Measurements from ENCODE around the gene LRRC8D.
"Not testable (repeated sequence)": the region's sequence is repeated elsewhere in the genome, so short reads cannot be mapped to it uniquely, and the experiment has no call there.

Gene LRRC8D

GRCh38 chr1:89971600-89971999 is 150.8 kb downstream of the LRRC8D start:
- DNase-seq: no peak

- DNase-seq: no peak
These were observed 151.2 kb downstream of the LRRC8D start for GRCh38 chr1:89972024-89972423.

DNA sequence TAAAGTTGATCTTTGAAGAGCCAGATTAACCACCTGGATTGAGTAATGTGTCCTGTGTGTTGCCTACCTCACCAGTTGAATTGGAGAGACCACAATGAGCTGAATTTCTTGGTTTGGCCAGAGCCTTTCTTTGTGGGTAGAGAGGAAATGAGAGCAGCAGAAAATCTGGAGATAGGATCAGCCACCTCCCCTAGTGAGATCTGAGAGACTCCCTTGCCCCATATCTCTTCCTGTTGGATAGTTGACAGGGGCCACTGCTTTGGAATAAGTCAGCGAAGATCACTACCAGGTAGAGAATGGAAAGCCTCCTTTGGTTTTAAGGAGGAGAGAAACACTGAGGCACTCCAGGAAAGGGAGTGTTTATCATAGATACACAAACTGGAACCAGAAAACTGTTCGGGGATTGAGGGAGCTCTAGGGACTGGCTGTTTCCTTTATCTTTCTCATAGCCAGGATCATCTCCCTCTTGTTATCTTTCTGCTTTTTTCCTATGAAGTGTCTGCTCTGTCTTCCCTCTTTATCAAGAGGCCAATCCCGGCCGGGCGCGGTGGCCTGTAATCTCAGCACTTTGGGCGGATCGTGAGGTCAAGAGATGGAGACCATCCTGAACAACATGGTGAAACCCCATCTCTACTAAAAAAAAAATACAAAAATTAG is 152.8 kb downstream of the LRRC8D start:
- DNase-seq: no peak

DNA sequence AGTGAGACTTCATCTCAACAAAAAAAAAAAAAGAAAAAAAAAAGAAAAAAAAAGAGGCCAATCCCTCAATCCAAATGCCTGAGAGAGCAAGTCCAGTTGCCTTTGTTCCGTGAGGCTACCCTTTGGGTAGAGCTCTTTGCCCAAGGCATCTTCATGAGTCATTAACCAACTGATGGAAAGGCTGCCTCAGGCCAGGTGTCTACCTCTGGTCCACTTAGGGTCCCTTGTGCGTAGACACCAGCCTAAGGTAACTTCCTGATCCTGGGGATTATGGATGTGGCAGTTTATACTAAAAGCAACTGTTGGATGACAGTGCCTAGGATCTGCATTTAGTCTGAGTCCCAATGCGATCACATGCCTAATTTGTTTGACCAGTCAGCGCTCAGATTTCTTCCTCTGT is 153.4 kb downstream of the LRRC8D start:
- no peak for DNase-seq

GRCh38 chr1:89974696-89975470 is 154.1 kb downstream of the LRRC8D start:
- no peak for DNase-seq

DNA sequence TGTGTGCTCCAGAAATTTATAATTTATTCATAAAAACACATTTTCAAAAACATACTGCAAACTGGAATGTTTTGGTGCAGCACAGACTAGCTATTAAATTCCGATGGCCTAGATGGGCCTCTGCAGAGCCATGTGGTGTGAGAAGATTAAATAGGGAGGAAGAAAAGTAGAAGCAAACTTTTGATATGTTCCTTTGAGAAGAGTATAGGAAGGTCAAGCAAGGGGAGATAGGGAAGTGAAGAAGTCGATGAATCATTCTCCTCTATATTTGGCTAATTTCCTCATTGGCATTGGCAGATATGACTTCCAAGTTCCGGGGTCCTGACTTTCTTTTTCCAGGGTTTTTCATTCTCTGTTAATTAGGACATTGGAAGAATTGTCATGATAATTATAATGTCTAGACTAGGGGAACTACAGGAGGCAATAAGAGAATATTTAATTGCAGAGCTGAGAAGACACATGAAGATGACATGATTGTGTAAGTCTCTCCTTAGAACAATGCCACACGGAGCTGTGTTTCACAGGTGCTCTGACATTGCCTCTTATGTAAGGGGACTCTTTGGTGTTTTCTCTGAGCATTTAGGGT is 154.8 kb downstream of the LRRC8D start:
- no peak for DNase-seq

DNA sequence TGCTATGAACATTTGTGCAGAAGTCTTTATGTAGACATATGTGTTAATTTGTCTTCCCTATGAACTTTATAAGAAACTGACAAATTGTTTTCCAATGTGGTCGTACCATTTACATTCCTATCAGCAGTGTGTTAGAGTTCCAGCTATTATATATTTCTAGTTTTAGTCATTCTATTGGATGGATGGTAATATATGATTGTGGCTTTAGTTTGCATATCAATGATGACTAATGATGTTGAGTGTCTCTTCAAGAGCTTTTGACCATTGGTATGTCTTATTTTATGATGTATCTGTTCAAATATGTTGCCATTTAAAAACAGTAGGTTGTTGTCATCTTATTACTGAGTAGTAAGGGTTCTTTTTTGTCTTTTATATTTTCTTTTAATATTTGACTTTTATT is 157.9 kb downstream of the LRRC8D start:
- no peak for DNase-seq

DNA sequence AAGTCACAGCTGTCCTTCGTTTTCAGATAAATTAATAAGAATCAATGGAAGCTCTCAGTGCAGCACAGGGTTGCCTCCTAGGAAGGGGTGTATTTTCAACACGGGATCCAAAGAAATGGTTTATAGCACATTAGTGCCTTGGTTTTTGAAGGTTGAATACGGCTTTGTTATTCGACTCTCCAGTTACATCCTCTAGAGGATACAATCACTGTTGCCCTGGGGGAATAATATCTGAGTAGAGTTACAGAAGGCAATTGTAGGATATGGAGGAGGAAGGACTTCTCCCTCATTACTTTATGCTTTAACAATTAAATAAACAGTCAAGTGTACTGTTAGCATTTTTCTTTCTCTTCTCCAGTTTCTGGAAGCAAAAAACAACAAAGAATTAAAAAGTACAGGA is 159.8 kb downstream of the LRRC8D start:
- no peak for DNase-seq

- DNase-seq: not testable (repeated sequence)
These were observed 162.0 kb downstream of the LRRC8D start for GRCh38 chr1:89982846-89983245.

- DNase-seq: not testable (repeated sequence)
These were observed 163.8 kb downstream of the LRRC8D start for GRCh38 chr1:89984564-89985116.

GRCh38 chr1:89986020-89986419 is 165.2 kb downstream of the LRRC8D start:
- DNase-seq: no peak

Data from CD4-positive, alpha-beta T cell treated with Interleukin-6 for 4 hours (primary cell).